Right hindlimb (tissue), 1 donor: ENCODE results near the gene DIS3L2.
"Not testable (repeated sequence)": the region's sequence is repeated elsewhere in the genome, so short reads cannot be mapped to it uniquely, and the experiment has no call there.

Source experiments
- DNase-seq: peaks from one replicate; pipeline ENCODE4 v3.0.0-alpha.2; 2018

The DIS3L2 gene

DNA sequence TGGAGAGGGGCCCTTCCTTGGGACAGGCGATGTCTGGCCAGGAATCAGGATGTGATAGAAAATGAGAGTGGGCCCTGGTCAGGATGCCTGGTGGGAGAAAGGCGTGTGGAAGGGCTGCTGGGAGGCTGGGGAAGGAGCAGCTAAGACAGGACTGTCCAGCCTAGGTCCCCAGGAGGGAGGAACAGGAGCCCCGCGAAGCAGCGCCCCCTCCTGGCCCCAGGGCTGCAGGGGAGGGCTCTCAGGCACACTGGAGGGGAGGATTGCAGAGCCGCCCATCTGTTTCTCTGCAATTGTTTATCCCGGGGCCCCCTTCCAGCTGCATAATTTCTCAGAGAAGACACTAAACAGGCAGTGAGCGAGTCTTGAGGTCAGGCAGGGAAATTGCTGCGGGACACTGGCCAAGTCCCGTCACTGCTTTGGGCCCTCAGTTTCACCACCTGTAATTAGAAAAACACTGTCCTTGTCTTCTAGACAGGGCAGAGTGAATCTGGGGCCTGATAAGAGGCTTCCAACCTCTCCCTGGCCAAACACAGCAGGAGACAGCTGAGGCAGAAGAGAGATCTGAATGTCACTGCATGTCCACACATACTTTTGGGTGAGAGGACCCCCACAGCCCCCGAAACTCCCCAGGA is 31.4 kb upstream of the DIS3L2 start:
- DNase-seq = peak; percentile 72

DNA sequence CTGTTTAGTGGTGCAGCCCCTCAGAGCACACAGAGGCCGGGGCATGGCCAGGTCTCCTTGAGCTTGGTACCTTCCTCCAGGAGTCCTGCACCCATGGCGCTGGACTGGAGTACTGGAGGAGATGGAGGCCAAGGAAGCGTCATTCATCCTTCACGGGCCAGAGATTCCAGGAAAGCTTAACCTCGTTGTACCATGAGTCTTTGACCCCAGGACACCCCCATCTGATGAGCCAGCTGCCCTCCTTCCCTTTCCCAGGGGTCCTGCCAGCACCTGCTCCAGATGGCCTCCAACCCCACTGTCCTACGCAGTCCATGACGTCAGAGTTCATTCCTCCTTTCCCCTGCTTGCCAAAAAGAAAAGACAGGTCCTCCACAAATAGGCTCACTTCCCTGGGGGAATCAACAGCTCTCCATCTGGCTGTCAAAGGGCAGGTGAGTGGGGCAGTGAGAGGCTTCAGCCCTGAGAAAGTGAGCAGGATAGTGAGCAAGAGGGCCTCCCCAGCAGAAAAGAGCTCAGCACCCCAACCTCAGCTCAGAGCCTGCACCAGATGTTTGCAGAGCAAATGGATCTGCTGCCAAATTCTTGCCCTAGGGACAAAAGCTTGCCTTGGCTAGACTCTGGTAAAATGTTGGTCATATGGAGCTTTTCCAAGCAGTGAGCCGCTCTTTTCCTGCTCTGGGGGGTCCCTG is 30.8 kb upstream of the DIS3L2 start:
- DNase-seq = peak; percentile 76

DNA sequence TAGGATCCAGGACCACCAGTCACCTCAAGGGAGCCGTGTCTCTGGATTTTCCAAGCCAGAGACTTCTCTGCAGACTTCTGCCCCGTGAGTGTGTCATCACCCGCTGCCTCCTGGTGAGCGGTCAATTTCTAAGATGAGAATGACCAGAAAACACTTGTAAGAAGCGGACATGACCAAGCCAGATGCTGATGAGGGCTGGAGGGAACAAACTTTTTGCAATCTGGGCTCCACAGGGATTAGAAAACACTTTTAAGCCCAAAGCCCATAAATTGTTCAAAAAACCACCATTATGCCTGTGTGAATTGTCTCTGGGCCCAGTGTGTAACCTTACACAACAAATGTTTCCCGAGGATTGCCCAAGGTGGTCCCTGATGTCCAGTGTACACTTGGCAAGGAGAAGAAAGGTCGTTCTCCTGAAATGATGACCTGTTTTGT is 30.0 kb upstream of the DIS3L2 start:
- DNase-seq = peak; percentile 48

DNA sequence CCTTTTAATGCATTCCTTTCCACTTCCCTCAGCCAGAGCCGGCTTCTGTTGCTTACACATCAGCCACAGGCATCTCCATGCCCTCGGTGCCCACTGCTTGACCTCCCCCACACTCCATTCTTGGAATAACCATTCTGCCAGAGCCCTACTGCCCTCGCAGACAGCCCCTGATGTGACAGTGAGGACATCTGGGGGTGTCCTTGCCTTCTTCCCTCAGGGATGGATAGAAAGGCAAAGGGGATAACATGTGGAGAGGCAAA is 28.9 kb upstream of the DIS3L2 start:
- no peak for DNase-seq

DNA sequence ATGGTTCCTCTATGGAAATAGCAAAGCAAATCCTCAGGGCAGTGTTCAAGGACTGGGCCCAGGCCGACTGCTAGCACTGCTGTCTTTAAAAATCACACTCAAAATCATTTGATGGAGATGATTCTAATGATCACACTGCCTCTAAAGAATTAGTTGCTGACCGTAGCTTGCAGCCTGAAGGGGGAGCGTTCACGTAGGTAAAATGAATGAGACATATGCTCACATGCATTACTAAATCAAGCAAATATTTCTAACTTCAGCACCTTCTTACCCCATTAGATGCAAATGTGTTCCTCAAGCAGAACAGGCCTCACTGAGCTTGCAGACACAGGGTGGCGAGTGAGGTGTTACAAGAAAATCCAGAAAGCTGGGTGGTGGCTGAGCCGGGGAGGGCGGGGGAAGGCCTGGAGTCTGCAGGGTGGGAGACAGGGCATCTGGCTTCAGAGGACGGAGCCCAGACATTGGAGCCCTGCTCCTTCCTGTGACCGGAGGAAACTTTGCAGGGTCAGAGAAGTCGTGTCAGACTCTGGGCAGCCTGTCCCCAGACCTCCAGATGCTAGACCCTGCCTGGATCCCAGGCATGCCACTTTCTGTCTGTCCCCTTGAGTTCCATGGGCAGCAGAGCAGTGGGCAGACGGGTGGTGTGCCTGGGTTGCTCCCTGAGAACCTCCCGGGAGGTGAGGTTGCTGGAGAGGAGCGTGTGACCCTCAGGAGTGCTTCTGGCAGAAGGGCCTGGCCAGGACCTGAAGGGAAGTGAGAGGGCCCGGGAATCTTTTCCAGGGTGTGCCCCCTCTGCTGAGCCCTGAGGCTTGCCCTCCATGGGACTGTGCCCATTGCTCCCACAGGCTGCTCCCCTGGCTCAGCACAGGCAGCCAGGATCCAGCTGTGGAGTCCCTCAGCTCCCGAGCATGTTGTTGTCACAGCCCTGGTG is 28.3 kb upstream of the DIS3L2 start:
- no peak for DNase-seq

DNA sequence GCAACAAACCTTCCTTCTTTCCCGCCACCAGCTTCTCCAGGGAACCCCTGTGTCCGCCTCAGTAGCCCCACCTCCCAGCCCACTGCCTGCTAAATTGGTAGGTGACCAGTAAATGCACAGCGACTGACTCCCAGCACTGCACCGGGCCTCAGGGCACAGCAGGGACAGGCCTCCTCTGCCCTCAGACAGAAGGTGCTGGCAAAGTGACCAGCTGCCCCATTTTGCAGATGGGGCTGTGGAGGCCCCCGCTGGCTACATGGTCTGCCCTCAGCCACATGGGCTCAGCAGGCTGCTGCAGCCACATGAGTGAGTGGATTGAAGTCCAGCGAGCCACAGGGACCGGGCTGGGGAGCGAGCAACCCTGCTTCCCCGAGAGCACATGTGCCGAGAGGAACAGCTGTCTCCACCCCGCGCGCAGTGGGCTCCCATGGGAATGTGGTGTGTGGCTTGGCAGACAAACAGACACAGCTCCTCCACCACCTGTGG is 27.6 kb upstream of the DIS3L2 start:
- DNase-seq = peak; percentile 85

DNA sequence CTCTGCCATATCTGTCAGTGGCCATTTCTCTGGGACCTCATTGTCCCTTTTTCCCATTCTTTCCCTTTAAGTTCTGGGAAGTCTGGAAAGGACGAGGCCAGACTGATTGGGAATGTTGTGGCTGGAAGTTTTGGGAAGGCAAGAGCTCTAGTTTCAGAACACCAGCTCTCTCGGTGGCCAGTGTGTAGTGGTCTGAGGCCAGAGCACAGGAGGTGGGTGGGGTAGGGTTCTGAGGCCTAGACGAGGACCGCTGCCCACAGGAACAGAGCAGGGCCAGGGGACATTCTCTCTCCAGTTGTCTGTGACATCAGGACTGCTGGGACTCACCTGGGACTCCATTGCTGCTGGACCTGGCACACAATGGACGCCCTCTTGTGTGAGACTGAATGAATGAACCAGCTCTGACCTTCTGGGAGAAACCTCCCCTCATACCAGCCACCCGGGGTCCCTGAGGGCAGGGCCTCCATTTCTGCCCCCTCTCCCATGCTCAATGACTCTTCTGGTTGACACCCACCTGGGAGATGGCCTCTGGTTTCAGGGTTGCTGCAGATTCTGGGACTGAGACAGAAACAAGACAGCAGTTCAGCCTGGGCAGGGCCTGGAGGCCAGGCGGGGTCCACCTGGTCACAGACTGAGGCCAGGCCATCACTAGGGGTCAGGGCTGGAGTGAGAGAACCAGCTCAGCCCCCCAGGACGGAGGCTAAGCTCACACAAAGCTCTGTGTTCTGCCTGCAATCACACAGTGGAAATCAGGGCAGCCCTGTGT is 26.9 kb upstream of the DIS3L2 start:
- DNase-seq = no peak

DNA sequence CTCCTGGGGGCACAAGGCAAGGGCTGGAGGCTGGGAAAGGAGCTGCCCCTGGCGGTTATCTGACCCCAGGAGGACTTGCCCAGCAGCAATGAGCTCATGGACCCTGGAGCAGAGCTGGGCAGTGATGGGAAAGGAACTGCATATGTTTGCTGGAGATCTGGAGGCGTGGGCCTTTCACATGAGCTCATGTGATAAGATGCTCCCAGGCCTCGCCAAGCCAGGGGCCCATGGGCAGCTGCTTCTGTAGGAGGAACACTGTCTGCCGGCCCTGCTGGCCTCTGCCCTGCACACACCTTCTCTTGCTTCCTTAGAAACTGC is 26.3 kb upstream of the DIS3L2 start:
- DNase-seq = no peak

DNA sequence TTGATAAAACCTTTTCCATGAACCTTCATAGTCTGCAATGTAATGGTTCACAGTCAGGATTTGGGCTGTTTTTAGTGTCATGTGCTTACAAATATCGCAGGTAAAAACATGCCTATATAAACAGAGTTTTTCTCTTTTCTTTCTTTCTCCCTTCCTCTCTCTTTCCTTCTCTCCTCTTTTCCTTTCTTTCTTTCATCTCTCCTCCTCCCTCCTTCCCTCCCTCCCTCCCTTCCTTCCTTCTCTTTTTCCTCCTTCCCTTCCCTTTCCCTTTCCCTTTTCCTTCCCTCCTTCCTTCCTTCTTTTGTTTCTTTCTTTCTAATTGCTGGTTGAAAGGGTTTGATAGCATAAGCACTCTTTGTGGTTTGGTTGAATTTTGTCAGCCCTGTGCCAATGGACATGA is 25.7 kb upstream of the DIS3L2 start:
- no peak for DNase-seq

DNA sequence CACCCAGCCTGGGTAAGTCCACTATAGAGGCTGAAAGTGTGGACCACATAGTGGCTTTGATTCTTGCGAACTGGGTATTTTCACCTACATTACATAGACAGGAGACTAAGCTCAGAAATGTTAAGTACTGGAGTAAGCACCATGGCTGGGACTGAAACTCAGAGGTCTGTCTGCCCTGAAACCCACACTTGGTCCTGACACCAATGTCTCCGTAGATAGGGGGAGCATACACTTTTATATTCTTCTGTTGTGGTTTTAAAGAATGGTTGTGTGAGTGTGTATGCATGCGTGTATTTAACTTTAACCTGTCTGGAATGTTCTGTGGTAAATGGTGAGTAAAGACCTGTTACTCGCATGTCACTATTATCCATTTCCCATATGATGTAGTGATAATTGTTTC is 25.0 kb upstream of the DIS3L2 start:
- DNase-seq = no peak

DNA sequence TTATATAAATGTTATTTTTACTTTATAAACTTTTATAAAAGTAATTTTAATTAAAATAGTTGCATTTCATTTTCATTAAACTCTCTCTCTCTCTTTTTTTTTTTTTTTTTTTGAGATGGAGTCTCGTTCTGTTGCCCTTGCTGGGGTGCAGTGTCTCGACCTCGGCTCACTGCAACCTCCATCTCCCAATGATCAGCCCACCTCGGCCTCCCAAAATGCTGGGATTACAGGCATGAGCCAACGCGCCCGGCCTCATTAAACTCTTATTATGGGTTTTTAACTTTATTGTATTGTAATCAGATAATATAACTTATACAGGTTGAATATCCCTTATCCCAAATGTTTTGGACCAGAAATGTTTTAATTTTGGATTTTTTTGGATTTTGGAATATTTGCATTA is 24.5 kb upstream of the DIS3L2 start:
- DNase-seq = no peak

DNA sequence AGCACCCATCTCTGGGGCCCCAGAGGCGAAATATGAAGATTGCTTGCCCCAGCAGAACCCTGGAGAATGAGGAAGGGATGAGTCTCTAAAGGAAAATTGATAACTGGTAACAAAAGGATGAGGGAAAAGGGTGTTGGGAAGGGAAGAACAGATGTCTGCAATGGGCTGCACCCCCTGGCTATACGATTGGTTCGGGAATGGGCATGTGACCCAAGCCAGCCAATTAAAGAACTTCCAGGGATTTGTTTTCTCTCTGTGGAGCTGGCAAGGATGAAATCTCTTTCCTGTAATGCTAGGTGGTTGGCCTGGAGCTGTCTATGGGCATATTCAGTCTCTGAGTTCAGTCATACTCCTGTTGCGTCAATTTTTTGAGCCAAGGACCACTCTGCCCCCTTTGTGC is 22.5 kb upstream of the DIS3L2 start:
- DNase-seq = no peak

DNA sequence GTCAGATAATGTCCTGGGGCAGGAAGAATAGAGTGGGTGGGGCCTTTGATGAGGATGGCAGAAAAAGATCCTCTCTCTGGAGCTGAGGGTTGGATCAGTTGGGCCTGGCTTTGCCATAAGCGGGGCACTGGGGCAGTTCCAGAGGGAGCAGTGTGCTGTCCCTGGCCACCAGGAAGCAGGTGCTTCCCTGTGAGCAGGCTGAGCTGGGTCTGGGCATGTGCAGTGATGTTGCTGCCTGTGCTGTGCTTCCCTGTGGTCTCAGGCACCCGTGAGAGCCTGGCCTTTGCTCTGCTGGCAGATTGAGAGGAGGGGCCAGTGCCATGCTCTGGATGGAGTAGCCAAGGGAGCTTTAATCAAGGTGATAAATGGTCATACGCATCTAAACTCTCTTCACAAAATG is 20.7 kb upstream of the DIS3L2 start:
- DNase-seq = no peak

DNA sequence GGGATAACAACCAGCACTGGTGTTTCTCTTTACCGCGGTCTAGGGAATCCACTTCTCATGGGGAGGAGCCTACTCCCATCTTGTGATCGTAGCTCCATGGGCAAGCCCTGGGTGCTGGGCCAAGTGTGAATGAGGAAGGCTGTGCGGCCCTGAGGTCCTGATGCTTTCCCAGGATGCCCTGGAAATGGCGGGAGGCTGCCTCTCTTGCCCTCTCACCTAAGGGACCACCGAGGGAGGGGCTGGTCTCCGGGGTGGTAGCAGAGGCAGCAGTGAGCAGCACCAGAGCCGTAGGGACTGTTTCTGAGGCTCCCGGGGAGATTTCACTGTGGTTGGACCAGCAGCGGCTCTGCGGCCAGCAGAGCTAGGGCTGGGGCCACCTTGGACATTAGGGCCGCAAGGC is 19.8 kb upstream of the DIS3L2 start:
- DNase-seq = no peak

DNA sequence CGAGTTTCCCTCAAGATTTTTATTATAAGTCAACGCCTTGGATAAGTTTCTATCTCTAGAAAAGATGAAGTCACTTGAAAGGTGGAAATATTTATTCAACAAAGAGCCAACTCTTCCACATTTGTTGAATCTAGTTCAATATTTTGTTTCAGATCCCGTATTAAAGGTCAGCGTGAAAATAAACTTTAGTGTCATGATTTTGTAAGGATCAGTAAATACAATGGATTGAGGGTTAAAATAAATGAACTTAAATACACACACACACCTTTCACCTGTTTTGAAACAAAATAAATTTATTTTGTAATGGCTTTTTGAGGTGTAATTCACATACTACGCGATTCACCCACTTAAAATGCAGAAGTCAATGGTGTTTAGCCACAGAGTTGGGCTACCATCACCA is 19.3 kb upstream of the DIS3L2 start:
- no peak for DNase-seq

DNA sequence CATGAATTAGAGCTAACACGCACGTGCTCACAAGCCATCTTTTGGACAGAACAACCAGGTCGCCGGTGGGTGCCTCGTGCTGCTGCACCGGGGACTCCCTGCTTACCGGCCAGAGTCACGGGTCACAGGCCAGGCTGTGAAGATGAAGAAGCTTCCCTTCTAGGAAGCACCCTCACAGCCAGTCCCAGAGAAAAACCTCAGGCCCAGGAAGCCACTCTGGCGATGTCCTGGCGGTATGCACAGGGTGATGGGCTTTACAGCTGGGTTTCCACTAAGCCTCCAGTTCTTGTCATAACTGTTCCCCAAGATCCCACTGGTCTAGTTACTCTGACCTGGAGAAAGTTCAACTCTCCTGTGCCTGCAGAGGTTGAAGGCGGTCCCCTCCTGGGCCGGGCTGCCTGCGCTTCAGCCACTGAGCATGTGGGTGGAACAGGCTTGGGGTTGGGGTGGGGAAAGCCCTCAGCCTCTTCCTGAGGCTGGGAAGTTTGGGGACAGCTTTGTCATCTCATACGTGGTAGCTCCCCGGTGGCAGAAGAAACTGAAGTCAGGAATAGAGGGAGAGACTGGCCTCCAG is 15.2 kb upstream of the DIS3L2 start:
- no peak for DNase-seq

DNA sequence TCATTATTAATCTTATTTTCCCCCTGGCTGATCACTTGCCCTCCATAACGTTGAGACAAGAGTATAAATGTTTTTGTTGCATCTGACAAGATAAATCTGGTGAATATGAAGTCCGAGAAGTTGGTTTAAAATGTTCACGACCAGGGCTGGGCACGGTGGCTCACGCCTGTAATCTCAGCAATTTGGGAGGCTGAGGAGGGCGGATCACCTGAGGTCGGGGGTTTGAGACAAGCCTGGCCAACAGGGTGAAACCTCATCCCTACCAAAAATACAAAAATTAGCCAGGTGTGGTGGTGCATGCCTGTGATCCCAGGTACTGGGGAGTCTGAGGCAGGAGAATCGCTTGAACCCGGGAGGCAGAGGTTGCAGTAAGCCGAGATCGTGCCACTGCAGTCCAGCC is 14.4 kb upstream of the DIS3L2 start:
- not testable (repeated sequence) for DNase-seq

DNA sequence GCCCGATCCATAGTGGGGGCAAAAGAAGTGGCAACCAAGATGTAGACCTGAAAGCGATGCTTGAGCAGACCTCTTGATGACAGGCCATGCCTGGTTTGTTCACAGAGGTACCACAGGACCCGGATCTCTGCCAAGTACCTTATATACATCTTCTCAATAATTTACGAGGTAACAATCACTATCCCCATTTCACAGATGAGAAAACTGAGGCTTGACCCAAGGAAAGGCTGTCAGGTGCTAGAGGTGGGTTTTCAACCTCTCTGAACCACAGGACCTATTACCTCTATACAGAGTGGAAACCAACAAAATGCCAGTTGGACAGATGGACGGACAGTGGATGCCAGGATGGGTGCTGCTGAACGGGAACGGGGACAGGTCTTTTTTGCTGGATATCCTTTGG is 13.8 kb upstream of the DIS3L2 start:
- DNase-seq = no peak

DNA sequence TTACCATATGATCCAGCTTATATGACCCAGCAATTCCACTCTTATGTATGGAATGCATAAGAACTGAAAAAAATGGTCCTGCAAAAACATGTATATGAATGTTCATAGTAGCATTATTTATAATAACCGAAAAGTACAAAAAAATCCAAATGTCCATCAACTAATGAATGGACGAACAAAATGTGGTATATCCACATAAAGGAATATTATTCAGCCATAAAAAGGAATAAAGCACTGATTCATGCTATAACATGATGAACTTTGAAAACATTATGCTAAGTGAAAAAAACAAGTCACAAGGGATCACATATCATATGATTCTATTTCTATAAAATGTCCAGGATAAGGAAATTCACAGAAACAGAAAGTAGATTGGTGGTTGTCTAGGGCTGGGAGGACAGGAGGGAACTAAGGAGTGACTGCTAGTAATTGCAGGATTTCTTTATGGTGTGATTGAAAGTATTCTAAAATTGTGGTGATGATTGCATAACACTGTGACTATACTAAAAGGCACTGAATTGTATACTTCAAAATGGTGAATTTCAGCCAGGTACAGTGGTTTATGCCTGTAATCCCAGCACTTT is 10.0 kb upstream of the DIS3L2 start:
- no peak for DNase-seq

DNA sequence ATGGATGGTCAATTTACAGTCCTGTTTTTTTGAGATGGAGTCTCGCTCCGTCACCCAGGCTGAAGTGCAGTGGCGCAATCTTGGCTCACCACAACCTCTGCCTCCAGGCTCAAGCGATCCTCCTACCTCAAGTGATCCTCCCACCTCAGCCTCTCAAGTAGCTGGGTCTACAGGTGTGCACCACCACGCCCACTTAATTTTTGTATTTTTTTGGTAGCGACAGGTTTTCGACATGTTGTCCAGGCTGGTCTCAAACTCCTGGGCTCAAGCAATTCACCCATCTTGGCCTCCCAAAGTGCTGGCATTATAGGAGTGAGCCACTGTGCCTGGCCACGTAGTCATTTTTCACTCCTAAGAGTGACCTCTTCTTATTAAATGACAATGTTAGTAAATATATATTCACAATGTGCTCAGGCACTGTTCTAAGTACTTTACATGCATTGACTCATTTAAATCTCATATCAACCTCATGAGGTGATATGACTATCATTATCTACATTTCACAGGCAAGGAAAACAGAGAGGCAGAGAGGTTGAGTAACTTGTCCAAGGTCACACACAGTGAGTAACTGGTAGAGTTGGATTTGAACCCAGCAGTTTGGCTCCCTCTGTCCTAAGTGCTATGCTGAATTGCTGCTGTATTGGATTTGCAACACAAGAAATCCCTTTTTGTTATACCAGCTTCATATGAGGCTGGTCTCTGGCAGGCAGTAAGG is 5.6 kb upstream of the DIS3L2 start:
- DNase-seq = no peak

DNA sequence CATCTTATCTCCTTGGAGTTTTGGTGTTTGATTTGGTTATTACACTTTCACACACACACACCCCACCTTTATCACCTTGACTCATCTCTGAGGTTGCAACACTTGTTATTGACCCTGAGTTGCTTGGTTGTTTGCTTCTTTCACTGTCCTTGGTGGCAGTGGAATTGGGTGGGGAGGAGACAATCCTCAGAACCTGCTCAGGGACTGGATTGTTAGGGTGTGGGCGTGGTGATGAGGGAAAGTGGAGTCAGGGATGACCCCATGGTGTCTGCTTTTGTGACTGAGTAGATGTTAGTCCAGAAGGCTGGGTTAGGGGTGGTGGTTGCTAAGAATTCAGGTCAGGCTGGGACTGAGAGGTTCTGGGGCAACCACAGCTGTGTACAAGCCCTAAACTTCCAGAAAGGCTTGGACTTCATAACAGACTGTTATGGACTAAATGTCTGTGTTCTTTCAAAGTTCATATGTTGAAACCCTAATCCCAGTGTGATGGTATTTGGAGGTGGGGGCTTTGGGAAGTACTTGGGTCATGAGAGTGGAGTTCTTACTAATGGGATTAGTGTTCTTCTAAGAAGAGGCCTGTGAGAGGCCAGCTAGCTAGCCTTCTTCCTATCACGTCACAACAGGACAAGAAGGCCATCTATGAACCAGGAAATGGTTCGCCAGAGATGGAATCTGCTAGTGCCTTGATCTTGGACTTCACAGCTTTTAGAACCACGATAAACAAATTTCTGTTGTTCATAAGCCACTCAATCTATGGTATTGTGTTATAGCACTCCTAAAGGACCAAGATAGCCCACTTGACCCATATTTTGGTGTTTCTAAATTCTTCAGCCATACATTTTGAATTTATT is 3.4 kb upstream of the DIS3L2 start:
- DNase-seq = no peak
